Body of pancreas (tissue), 4 donors: ENCODE results near the gene NOG. TPM values are rescaled to one million over a fixed set of nuclear protein-coding genes. Genes with fewer than 3 reads are reported as not detected.

Experiments
- ATAC-seq: fragments of 150-250 bp; one replicate; pipeline ENCODE4 v1.9.1; 2016
- DNase-seq, 4 donors: peaks; one replicate each; pipeline ENCODE4 v3.0.0-alpha.2; 2019
- H3K27ac ChIP-seq, 4 donors: fragments of 200-600 bp; sonication (generic); 1 replicate in 3 of 4; 2 replicates in 1 of 4; pipeline versions ENCODE4 v1.5.1 to v1.6.1; 2016 to 2019; ENCODE audit warnings: mild to moderate bottlenecking in 1 of 4, mixed read lengths in 1 of 4, moderate library complexity in 1 of 4
- H3K27me3 ChIP-seq, 2 donors: fragments of 200-600 bp; sonication (generic); one replicate each; pipeline ENCODE4 v1.6.0; 2016; ENCODE audit warnings: mild to moderate bottlenecking in 1 of 2
- H3K36me3 ChIP-seq, 2 donors: fragments of 200-600 bp; sonication (generic); replicated peaks in 1 of 2; 2 replicates each; pipeline ENCODE4 v1.5.1; 2016; ENCODE audit warnings: low read depth in 2 of 2; ENCODE audit not compliant: insufficient read depth in 1 of 2
- H3K4me1 ChIP-seq: fragments of 200-600 bp; sonication (generic); one replicate; pipeline ENCODE4 v1.6.0; 2016
- H3K4me3 ChIP-seq, 2 donors: fragments of 200-600 bp; sonication (generic); 1 replicate in 1 of 2; 2 replicates in 1 of 2; pipeline ENCODE4 v1.5.1; 2016 to 2019
- H3K9me3 ChIP-seq, 3 donors: fragments of 200-600 bp; sonication (generic); 1 replicate in 2 of 3; 2 replicates in 1 of 3; pipeline ENCODE4 v1.5.1; 2016
- CTCF ChIP-seq, 7 experiments: fragments of 450-650 bp in 4 of 7; fragments of 200-600 bp in 3 of 7; sonication (generic) in 3 of 7; IDR thresholded peaks; one replicate each; pipeline ENCODE4 v1.5.1; 2016 to 2019; ENCODE audit warnings: antibody characterized with exemption in 7 of 7
- POLR2A ChIP-seq, 3 donors: fragments of 450-650 bp; IDR thresholded peaks; one replicate each; pipeline ENCODE4 v1.6.1; 2016; ENCODE audit warnings: antibody characterized with exemption in 3 of 3, mild to moderate bottlenecking in 2 of 3
- WGBS, 2 donors: methylation state at CpG; one replicate each; pipeline ENCODE4 v1.1.5; 2017; 5-methylcytosine and 5-hydroxymethylcytosine counted together
- intact Hi-C: fragments of 100-400 bp; cut with DNase I; formaldehyde crosslinking; loops from one replicate; pipeline ENCODE4 v1.15.1; 2023
- small RNA-seq: library from RNA; depleted of rRNA; stranded (forward); fragments of <200 nt; gene quantifications from one replicate; pipeline ENCODE3, GENCODE V24; 2016
- total RNA-seq, 2 donors: library from RNA; depleted of rRNA; stranded (reverse); fragments of >200 nt; gene quantifications; one replicate each; pipeline ENCODE4 v1.1.0, GENCODE V29; 2016

NOG gene
- total RNA-seq, 2 donors from 2014 or later: 3.0 TPM; not detected in 1

GRCh38 chr17:56641894-56642293 lies 48.4 kb downstream of the NOG start:
- intact Hi-C loops: no loop called here
- Histone ChIP-seq H3K4me1 (no peaks in the 10 kb centered on the region), H3K27ac (no peak overlapping the region), H3K27me3 (no peaks in the 10 kb centered on the region), H3K9me3 (no peaks in the 10 kb centered on the region), H3K36me3 (no peaks in the 10 kb centered on the region), H3K4me3 (no peak overlapping the region)
- 58 to 72% methylated on average over 2 of the region's 2 CpGs for WGBS, 2 donors
- TF ChIP-seq POLR2A (IDR thresholded peaks at IDR 0.05): no peak
- no peak for TF ChIP-seq CTCF (IDR thresholded peaks at IDR 0.05)
- ATAC-seq (no peak), DNase-seq (no peak)

GRCh38 chr17:56642424-56642823 lies 48.9 kb downstream of the NOG start:
- Histone ChIP-seq H3K4me1 (no peaks in the 10 kb centered on the region), H3K4me3 (no peak overlapping the region), H3K9me3 (no peaks in the 10 kb centered on the region), H3K36me3 (no peaks in the 10 kb centered on the region), H3K27ac (no peak overlapping the region), H3K27me3 (no peaks in the 10 kb centered on the region)
- intact Hi-C loops: no loop called here
- ATAC-seq (no peak), DNase-seq (no peak)
- no peak for TF ChIP-seq POLR2A (IDR thresholded peaks at IDR 0.05)
- WGBS, 2 donors: 63 to 79% methylated on average over 3 of the region's 3 CpGs

Small RNAs within 50 kb of the gene (small RNA-seq; reads per million reads assigned to genes)
- gene RPL39P33: not detected

Other genes with a start within 250 kb of the NOG start
- 1 to 10 TPM in 1 of 2 donors, under 1 TPM in 1; 0.78 to 2.3 TPM for gene C17orf67, start 240.2 kb downstream of the NOG start, total RNA-seq
- 1 to 10 TPM; 4.6 to 7.0 TPM for gene DGKE, start 240.5 kb downstream of the NOG start, total RNA-seq